Astrocyte of the cerebellum (primary cell): Measurements from ENCODE around the gene LRP1B.

Source experiments
- DNase-seq: peaks from one replicate; pipeline ENCODE4 v3.0.0-alpha.2; 2011; ENCODE audit warnings: low read depth
- H3K4me3 ChIP-seq: 2 replicates; pipeline ENCODE4 v1.5.1; 2011; ENCODE audit warnings: mild to moderate bottlenecking, low read depth, low read length, moderate library complexity
- in situ Hi-C: cut with HindIII; loops from 2 replicates; pipeline ENCODE4 v1.10.0; 2017; ENCODE audit warnings: low sequenced_read_pairs
- TF ChIP-seq, protein P1 (sequence below): IDR thresholded peaks from 2 replicates; pipeline ENCODE4 v1.5.1; 2012; ENCODE audit warnings: low read length, low read depth, moderate library complexity, mild to moderate bottlenecking; ENCODE audit errors: missing control alignments

LRP1B gene

DNA sequence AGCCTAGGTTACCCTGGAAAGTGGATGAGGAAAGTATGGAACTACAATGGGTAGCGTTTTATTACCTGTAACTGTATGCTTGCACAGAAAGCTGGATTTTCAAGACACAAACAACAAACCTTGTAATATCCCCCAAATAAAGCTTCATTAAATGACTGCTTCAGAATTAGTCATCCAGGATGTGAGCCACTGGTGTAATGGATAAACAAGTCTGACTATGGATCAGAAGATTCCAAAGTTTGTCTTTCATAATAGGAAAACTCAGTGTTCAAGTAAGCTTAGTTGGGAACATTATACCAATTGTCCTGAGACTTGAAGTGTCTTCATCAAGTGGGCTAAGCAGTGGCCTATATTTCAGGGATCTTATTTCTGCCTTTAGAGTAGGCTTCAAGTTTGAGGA lies 518.8 kb downstream of the LRP1B start:
- H3K4me3 ChIP-seq, result no peak overlapping the region
- in situ Hi-C loops, result no loop called here
- no peak for DNase-seq
- TF ChIP-seq, protein P1, sequence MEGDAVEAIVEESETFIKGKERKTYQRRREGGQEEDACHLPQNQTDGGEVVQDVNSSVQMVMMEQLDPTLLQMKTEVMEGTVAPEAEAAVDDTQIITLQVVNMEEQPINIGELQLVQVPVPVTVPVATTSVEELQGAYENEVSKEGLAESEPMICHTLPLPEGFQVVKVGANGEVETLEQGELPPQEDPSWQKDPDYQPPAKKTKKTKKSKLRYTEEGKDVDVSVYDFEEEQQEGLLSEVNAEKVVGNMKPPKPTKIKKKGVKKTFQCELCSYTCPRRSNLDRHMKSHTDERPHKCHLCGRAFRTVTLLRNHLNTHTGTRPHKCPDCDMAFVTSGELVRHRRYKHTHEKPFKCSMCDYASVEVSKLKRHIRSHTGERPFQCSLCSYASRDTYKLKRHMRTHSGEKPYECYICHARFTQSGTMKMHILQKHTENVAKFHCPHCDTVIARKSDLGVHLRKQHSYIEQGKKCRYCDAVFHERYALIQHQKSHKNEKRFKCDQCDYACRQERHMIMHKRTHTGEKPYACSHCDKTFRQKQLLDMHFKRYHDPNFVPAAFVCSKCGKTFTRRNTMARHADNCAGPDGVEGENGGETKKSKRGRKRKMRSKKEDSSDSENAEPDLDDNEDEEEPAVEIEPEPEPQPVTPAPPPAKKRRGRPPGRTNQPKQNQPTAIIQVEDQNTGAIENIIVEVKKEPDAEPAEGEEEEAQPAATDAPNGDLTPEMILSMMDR, result no peak

DNA sequence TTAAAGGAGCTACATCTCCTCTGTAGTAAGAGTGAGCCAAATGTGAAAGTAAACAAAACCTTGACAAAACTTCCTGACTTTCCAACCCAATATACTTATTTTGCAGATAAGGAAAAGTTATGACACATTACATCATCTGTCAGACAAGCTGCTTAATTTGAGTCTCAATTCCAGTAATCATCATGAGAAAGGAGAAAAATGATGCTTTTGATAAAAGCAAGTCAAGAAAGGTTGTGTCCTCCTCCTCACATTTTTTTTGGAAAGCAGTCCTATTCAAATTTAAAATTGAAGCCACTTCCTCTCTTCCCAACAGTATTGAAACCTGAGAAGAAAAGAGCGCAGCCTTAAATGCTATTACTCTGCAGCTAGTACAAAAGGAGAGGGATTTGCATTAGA lies 519.6 kb downstream of the LRP1B start:
- in situ Hi-C loops, result no loop called here
- TF ChIP-seq, protein P1, result no peak
- no peak overlapping the region for H3K4me3 ChIP-seq
- DNase-seq, result no peak

DNA sequence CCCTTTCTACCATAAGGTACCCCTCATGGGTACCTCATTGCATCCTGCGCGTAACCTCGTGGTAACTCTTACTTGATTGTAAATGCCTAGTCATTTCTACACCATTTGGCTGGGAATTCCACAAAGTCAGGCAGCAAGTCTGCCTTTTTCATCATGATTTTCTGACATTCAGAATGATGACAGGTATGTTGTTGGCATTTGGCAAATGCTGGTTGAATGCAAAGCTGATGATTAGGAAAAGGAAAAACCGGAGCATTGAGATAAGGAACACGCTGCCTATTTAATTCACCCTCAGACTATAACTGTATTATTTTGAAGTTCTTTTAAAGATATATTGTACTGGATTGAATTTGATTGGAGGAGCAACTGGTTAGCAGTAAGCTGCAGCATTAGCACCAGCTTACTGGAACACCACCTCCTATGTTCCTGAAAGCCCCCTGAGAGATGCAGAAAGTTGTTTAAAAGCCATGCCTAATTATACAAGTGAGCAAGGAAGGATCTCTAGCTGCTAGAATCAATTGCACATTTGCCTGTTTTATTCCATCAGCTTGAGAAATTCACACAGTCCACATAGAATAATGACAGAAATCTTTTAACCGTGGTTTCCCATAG lies 520.1 kb downstream of the LRP1B start:
- H3K4me3 ChIP-seq, result no peak overlapping the region
- TF ChIP-seq, protein P1, result no peak
- DNase-seq, result no peak
- in situ Hi-C loops, result no loop called here

DNA sequence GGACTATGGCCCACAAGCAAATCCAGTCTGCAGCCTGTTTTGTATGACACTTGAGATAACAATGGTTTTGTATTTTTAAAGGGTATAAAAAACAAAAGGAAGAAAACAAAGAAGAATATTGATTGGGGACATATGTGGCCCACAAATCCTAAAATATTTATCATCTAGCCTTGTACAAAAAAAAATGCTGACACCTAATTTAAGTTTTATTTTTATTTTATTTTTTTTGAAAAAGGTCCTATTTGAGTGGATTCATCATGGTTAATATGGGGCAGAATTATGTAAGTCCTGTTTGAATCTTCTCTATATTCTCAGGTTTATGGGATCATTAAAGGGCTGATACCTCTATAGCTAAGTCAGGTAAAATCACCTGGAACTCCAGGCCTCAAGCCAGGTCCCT lies 525.7 kb downstream of the LRP1B start:
- H3K4me3 ChIP-seq, result no peak overlapping the region
- in situ Hi-C loops, result no loop called here
- TF ChIP-seq, protein P1, result no peak
- DNase-seq, result no peak

DNA sequence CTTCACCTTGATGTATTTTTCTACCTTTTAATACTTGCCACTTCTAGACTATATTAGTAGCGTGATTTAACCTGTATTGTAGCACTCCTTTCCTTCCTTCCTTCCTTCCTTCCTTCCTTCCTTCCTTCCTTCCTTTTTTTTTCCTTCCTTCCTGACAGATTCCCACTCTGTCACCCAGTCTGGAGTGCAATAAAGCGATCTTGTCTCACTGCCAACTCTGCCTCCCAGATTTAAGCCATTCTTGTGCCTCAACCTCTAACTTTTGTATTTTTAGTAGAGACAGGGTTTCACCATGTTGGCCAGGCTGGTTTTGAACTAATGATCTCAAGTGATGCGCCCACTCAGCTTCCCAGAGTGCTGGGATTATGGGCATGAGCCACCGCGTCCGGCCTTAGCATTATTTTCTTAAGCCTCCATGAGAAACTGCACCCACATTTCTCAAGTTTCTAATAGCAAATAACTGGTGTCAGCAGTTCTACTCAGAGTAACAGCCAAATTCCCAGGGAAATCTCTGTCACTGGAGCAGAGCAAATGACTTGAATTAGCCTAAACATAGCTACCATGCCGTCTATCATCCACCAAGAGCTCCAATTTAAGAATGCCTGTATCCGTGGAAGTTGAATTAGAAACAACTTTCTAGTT lies 529.2 kb downstream of the LRP1B start:
- in situ Hi-C loops, result no loop called here
- TF ChIP-seq, protein P1, result no peak
- H3K4me3 ChIP-seq, result no peak overlapping the region
- DNase-seq, result no peak

DNA sequence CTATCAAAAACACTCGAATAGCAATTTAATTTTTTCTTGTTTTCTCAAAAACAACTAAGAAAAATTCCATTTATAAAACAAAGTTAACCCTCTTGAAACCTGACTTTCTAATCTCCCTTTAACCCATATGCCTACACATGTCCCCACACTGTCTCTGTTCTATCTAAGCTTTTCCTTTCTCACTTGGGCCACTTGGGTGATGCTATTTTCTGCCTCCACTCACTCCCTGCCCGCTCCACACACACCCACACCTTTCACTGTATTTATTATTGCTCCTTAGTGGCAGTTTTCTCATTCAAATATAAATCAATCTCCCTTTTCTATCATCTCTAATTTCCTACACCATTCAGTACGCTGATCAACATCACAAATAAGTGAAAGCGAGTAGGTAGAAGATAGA lies 531.1 kb downstream of the LRP1B start:
- H3K4me3 ChIP-seq, result no peak overlapping the region
- in situ Hi-C loops, result no loop called here
- no peak for DNase-seq
- TF ChIP-seq, protein P1, result no peak
